WTC11 (cell line): Measurements from ENCODE around the gene RESP18.

Source experiments
- CTCF ChIP-seq: fragments of 200-600 bp; IDR thresholded peaks from 2 replicates; pipeline ENCODE4 v1.8.0; 2022; ENCODE audit warnings: antibody characterized with exemption
- ETV6 ChIP-seq: sonication (generic); formaldehyde crosslinking; IDR thresholded peaks from 2 replicates; pipeline ENCODE4 v1.8.1; 2022; ENCODE audit warnings: mild to moderate bottlenecking, missing genetic modification reagents
- MAX ChIP-seq: sonication (generic); formaldehyde crosslinking; IDR thresholded peaks from 2 replicates; pipeline ENCODE4 v1.8.0; 2022; ENCODE audit warnings: mild to moderate bottlenecking, missing genetic modification reagents
- NFYB ChIP-seq: sonication (generic); formaldehyde crosslinking; conservative IDR thresholded peaks from 2 replicates; pipeline ENCODE4 v1.8.0; 2022; ENCODE audit warnings: low read depth, missing genetic modification reagents
- TCF7 ChIP-seq: sonication (generic); formaldehyde crosslinking; IDR thresholded peaks from 2 replicates; pipeline ENCODE4 v1.8.0; 2022; ENCODE audit warnings: mild to moderate bottlenecking, low read depth, missing genetic modification reagents, moderate library complexity
- TP53 ChIP-seq: sonication (generic); formaldehyde crosslinking; IDR thresholded peaks from 2 replicates; pipeline ENCODE4 v1.8.1; 2023; ENCODE audit warnings: mild to moderate bottlenecking, missing genetic modification reagents

GRCh38 chr2:219323434-219323833, 9.1 kb downstream of the RESP18 start:
- no peak for TF ChIP-seq MAX (CRISPR knock-in tag)
- TF ChIP-seq ETV6 (CRISPR knock-in tag), result no peak
- TF ChIP-seq CTCF, result no peak
- TF ChIP-seq TP53 (CRISPR knock-in tag), result no peak
- TF ChIP-seq TCF7 (CRISPR knock-in tag), result no peak
- no peak for TF ChIP-seq NFYB (CRISPR knock-in tag)
